Left ventricle myocardium inferior (tissue), 1 donor: ENCODE data around the gene PON3. TPM values are rescaled to one million over a fixed set of nuclear protein-coding genes. Genes with fewer than 3 reads are reported as not detected.

Experiments
- DNase-seq: peaks from one replicate; pipeline ENCODE4 v3.0.0-alpha.2; 2020
- H3K27ac ChIP-seq: fragments of 200-600 bp; replicated peaks from 2 replicates; pipeline ENCODE4 v1.8.0; 2021
- H3K27me3 ChIP-seq: fragments of 200-600 bp; 2 replicates; pipeline ENCODE4 v1.8.0; 2021; ENCODE audit warnings: low read depth
- H3K36me3 ChIP-seq: fragments of 200-600 bp; 2 replicates; pipeline ENCODE4 v1.8.0; 2021
- H3K4me1 ChIP-seq: fragments of 200-600 bp; 2 replicates; pipeline ENCODE4 v1.8.0; 2021
- H3K4me3 ChIP-seq: fragments of 200-600 bp; 2 replicates; pipeline ENCODE4 v1.8.0; 2021; ENCODE audit warnings: mild to moderate bottlenecking, moderate library complexity
- H3K9me3 ChIP-seq: fragments of 200-600 bp; replicated peaks from 2 replicates; pipeline ENCODE4 v1.8.0; 2021
- CTCF ChIP-seq: fragments of 200-600 bp; IDR thresholded peaks from 2 replicates; pipeline ENCODE4 v1.8.0; 2021; ENCODE audit warnings: antibody characterized with exemption, mild to moderate bottlenecking, borderline replicate concordance
- intact Hi-C: fragments of 100-400 bp; cut with micrococcal nuclease; formaldehyde crosslinking; loops from one replicate; pipeline ENCODE4 v1.11.0; 2022
- total RNA-seq: library from RNA; stranded (reverse); fragmentation: NEBNext Ultra II Directional; extraction: Animal tissue kit (Norgen Biotek cat#: 25700); gene quantifications from one replicate; pipeline ENCODE4 v1.2.1, GENCODE V29; 2021
- donor health status: DM: no; HTN: yes; CAD: no; lungs with severe emphysema.

Gene PON3
- total RNA-seq, 1 donor from 2014 or later: 0.69 TPM

- no peak for DNase-seq
- H3K36me3 ChIP-seq: no peaks in the 10 kb centered on the region
- H3K27ac ChIP-seq: no peak overlapping the region
- H3K27me3 ChIP-seq: peaks cover 2% of the 10 kb centered on the region
- no peak for TF ChIP-seq CTCF
- H3K4me3 ChIP-seq: no peak overlapping the region
- no peaks in the 10 kb centered on the region for H3K4me1 ChIP-seq
- no peaks in the 10 kb centered on the region for H3K9me3 ChIP-seq
- intact Hi-C loops: no loop called here
Observed at GRCh38 chr7:95317966-95318365, 78.2 kb downstream of the PON3 start.

- Histone ChIP-seq H3K4me3 (no peak overlapping the region), H3K27me3 (no peaks in the 10 kb centered on the region), H3K9me3 (no peaks in the 10 kb centered on the region), H3K36me3 (no peaks in the 10 kb centered on the region), H3K4me1 (no peaks in the 10 kb centered on the region), H3K27ac (no peak overlapping the region)
- no peak for TF ChIP-seq CTCF
- intact Hi-C loops: no loop called here
- DNase-seq: no peak
Observed at GRCh38 chr7:95317546-95317945, 78.6 kb downstream of the PON3 start.

GRCh38 chr7:95316588-95316987 is 79.6 kb downstream of the PON3 start:
- Histone ChIP-seq H3K4me1 (no peaks in the 10 kb centered on the region), H3K36me3 (no peaks in the 10 kb centered on the region), H3K4me3 (no peak overlapping the region), H3K9me3 (no peaks in the 10 kb centered on the region), H3K27me3 (no peaks in the 10 kb centered on the region), H3K27ac (no peak overlapping the region)
- TF ChIP-seq CTCF: no peak
- intact Hi-C loops: no loop called here
- DNase-seq: no peak

GRCh38 chr7:95312561-95312960 is 83.6 kb downstream of the PON3 start:
- no peak for DNase-seq
- no peak for TF ChIP-seq CTCF
- Histone ChIP-seq H3K4me1 (no peaks in the 10 kb centered on the region), H3K4me3 (no peak overlapping the region), H3K27ac (no peak overlapping the region), H3K27me3 (no peaks in the 10 kb centered on the region), H3K9me3 (no peaks in the 10 kb centered on the region), H3K36me3 (no peaks in the 10 kb centered on the region)
- intact Hi-C loops: no loop called here

- no peak overlapping the region for H3K27ac ChIP-seq
- H3K27me3 ChIP-seq: no peaks in the 10 kb centered on the region
- no peaks in the 10 kb centered on the region for H3K9me3 ChIP-seq
- H3K4me3 ChIP-seq: no peak overlapping the region
- DNase-seq: no peak
- intact Hi-C loops: no loop called here
- no peaks in the 10 kb centered on the region for H3K36me3 ChIP-seq
- no peak for TF ChIP-seq CTCF
- no peaks in the 10 kb centered on the region for H3K4me1 ChIP-seq
Observed at GRCh38 chr7:95311389-95311788, 84.8 kb downstream of the PON3 start.

GRCh38 chr7:95309951-95310350 is 86.2 kb downstream of the PON3 start:
- no peaks in the 10 kb centered on the region for H3K9me3 ChIP-seq
- intact Hi-C loops: no loop called here
- no peaks in the 10 kb centered on the region for H3K36me3 ChIP-seq
- H3K27me3 ChIP-seq: no peaks in the 10 kb centered on the region
- no peak overlapping the region for H3K27ac ChIP-seq
- no peak overlapping the region for H3K4me3 ChIP-seq
- TF ChIP-seq CTCF: no peak
- H3K4me1 ChIP-seq: no peaks in the 10 kb centered on the region
- no peak for DNase-seq
